Astrocyte (in vitro differentiated cells and primary cell): Measurements from ENCODE around the gene EMC6. TPM values are rescaled to one million over a fixed set of nuclear protein-coding genes. Genes with fewer than 3 reads are reported as not detected.
A peak's percentile ranks its signal among the peaks of the same experiment; 100 is the strongest.

ENCODE experiments used
- DNase-seq: peaks from one replicate; pipeline ENCODE4 v3.0.0-alpha.2; 2010; ENCODE audit warnings: low read depth
- FAIRE-seq: peaks from 2 replicates; lab custom pipeline; 2011; peaks lifted over from hg19 to GRCh38; lab: Jason Lieb, UNC
- H2AFZ ChIP-seq: 2 replicates; pipeline ENCODE4 v1.6.0; 2012; ENCODE audit warnings: low read depth, low read length, inconsistent platforms
- H3K27ac ChIP-seq: 2 replicates; pipeline ENCODE4 v1.5.1; 2011; ENCODE audit warnings: low read depth, low read length, inconsistent platforms
- H3K27me3 ChIP-seq: 2 replicates; pipeline ENCODE4 v1.6.0; 2011; ENCODE audit warnings: low read length, inconsistent platforms; ENCODE audit not compliant: insufficient read depth
- H3K36me3 ChIP-seq: 2 replicates; pipeline ENCODE4 v1.5.1; 2011; ENCODE audit warnings: low read length, inconsistent platforms; ENCODE audit not compliant: insufficient read depth
- H3K4me1 ChIP-seq: 2 replicates; pipeline ENCODE4 v1.5.1; 2011; ENCODE audit warnings: low read length, inconsistent platforms; ENCODE audit not compliant: insufficient read depth
- H3K4me2 ChIP-seq: 2 replicates; pipeline ENCODE4 v1.6.0; 2012; ENCODE audit warnings: low read length, inconsistent platforms
- H3K4me3 ChIP-seq: 2 replicates; pipeline ENCODE4 v1.5.1; 2011; ENCODE audit warnings: low read depth, mild to moderate bottlenecking, low read length, inconsistent platforms; ENCODE audit not compliant: insufficient read depth
- H3K79me2 ChIP-seq: 2 replicates; pipeline ENCODE4 v1.6.0; 2012; ENCODE audit warnings: mild to moderate bottlenecking, low read length, inconsistent platforms; ENCODE audit not compliant: insufficient read depth
- H3K9ac ChIP-seq: 2 replicates; pipeline ENCODE4 v1.6.0; 2012; ENCODE audit warnings: mild to moderate bottlenecking, low read length, inconsistent platforms
- H3K9me3 ChIP-seq: 2 replicates; pipeline ENCODE4 v1.5.1; 2012; ENCODE audit warnings: low read depth, mild to moderate bottlenecking, low read length, inconsistent platforms; ENCODE audit not compliant: insufficient read depth
- H4K20me1 ChIP-seq: 2 replicates; pipeline ENCODE4 v1.6.0; 2012; ENCODE audit warnings: low read length, inconsistent platforms; ENCODE audit not compliant: insufficient read depth
- H3K27ac Mint-ChIP-seq: one replicate; pipeline ENCODE4 v1.8.0; 2021; ENCODE audit warnings: mild to moderate bottlenecking, mixed read lengths; ENCODE audit not compliant: unreplicated experiment
- H3K27me3 Mint-ChIP-seq: one replicate; pipeline ENCODE4 v1.8.0; 2021; ENCODE audit warnings: low read depth, mixed read lengths; ENCODE audit not compliant: unreplicated experiment
- H3K36me3 Mint-ChIP-seq: one replicate; pipeline ENCODE4 v1.8.0; 2021; ENCODE audit warnings: low read depth, mixed read lengths; ENCODE audit not compliant: unreplicated experiment
- H3K4me1 Mint-ChIP-seq: one replicate; pipeline ENCODE4 v1.8.0; 2021; ENCODE audit warnings: low read depth, mixed read lengths; ENCODE audit not compliant: unreplicated experiment
- H3K4me3 Mint-ChIP-seq: one replicate; pipeline ENCODE4 v1.8.0; 2021; ENCODE audit warnings: mild to moderate bottlenecking, moderate library complexity, mixed read lengths; ENCODE audit not compliant: unreplicated experiment
- H3K9me3 Mint-ChIP-seq: one replicate; pipeline ENCODE4 v1.8.0; 2021; ENCODE audit warnings: mild to moderate bottlenecking, mixed read lengths; ENCODE audit not compliant: unreplicated experiment
- EZH2 ChIP-seq: IDR thresholded peaks from 2 replicates; pipeline ENCODE4 v1.6.1; 2012; ENCODE audit warnings: mild to moderate bottlenecking, low read length, inconsistent platforms; ENCODE audit not compliant: insufficient read depth
- total RNA-seq: library from RNA; stranded (reverse); gene quantifications from 2 replicates; pipeline ENCODE4 v1.2.1, GENCODE V29; 2021
- TF ChIP-seq, protein P1 (sequence below): IDR thresholded peaks from 2 replicates; pipeline ENCODE4 v1.5.1; 2011; ENCODE audit warnings: low read depth, mild to moderate bottlenecking, inconsistent platforms, low read length, moderate library complexity; ENCODE audit not compliant: insufficient read depth

The EMC6 gene
- total RNA-seq, 1 donor from 2014 or later = 52.2 TPM

GRCh38 chr17:3639981-3640596 is 28.5 kb upstream of the EMC6 start:
- Histone ChIP-seq H3K27ac (peak overlapping the region; percentile 36), H3K36me3 (peaks cover 3% of the 10 kb centered on the region), H3K9me3 (no peaks in the 10 kb centered on the region), H3K4me3 (no peak overlapping the region), H3K9ac (no peak overlapping the region), H3K27me3 (no peaks in the 10 kb centered on the region), H3K4me1 (peaks cover 7% of the 10 kb centered on the region), H3K79me2 (peaks cover 14% of the 10 kb centered on the region), H3K4me2 (peak overlapping the region; percentile 43), H4K20me1 (peaks cover 5% of the 10 kb centered on the region), H2AFZ (no peak overlapping the region)
- Mint-ChIP-seq H3K9me3 (no peaks in the 10 kb centered on the region), H3K4me3 (no peak overlapping the region), H3K36me3 (peaks cover 4% of the 10 kb centered on the region), H3K4me1 (peaks cover 10% of the 10 kb centered on the region), H3K27ac (peak overlapping the region; percentile 60), H3K27me3 (no peaks in the 10 kb centered on the region)
- DNase-seq = peak; percentile 68
- TF ChIP-seq, protein P1, sequence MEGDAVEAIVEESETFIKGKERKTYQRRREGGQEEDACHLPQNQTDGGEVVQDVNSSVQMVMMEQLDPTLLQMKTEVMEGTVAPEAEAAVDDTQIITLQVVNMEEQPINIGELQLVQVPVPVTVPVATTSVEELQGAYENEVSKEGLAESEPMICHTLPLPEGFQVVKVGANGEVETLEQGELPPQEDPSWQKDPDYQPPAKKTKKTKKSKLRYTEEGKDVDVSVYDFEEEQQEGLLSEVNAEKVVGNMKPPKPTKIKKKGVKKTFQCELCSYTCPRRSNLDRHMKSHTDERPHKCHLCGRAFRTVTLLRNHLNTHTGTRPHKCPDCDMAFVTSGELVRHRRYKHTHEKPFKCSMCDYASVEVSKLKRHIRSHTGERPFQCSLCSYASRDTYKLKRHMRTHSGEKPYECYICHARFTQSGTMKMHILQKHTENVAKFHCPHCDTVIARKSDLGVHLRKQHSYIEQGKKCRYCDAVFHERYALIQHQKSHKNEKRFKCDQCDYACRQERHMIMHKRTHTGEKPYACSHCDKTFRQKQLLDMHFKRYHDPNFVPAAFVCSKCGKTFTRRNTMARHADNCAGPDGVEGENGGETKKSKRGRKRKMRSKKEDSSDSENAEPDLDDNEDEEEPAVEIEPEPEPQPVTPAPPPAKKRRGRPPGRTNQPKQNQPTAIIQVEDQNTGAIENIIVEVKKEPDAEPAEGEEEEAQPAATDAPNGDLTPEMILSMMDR = no peak
- no peak for TF ChIP-seq EZH2
- no peak for FAIRE-seq

GRCh38 chr17:3641014-3641413 is 27.6 kb upstream of the EMC6 start:
- Mint-ChIP-seq H3K27me3 (no peaks in the 10 kb centered on the region), H3K4me3 (no peak overlapping the region), H3K36me3 (peaks cover 6% of the 10 kb centered on the region), H3K9me3 (no peaks in the 10 kb centered on the region), H3K27ac (peak overlapping the region; percentile 62), H3K4me1 (peaks cover 10% of the 10 kb centered on the region)
- H3K27ac ChIP-seq = no peak overlapping the region
- H3K9me3 ChIP-seq = no peaks in the 10 kb centered on the region
- peaks cover 5% of the 10 kb centered on the region for H4K20me1 ChIP-seq
- H3K4me3 ChIP-seq = no peak overlapping the region
- H3K79me2 ChIP-seq = peaks cover 7% of the 10 kb centered on the region
- no peak for TF ChIP-seq EZH2
- TF ChIP-seq, protein P1 = no peak
- no peak overlapping the region for H2AFZ ChIP-seq
- peaks cover 3% of the 10 kb centered on the region for H3K4me1 ChIP-seq
- no peak overlapping the region for H3K9ac ChIP-seq
- FAIRE-seq (no peak), DNase-seq (no peak)
- peaks cover 3% of the 10 kb centered on the region for H3K36me3 ChIP-seq
- H3K27me3 ChIP-seq = no peaks in the 10 kb centered on the region
- H3K4me2 ChIP-seq = no peak overlapping the region

DNA sequence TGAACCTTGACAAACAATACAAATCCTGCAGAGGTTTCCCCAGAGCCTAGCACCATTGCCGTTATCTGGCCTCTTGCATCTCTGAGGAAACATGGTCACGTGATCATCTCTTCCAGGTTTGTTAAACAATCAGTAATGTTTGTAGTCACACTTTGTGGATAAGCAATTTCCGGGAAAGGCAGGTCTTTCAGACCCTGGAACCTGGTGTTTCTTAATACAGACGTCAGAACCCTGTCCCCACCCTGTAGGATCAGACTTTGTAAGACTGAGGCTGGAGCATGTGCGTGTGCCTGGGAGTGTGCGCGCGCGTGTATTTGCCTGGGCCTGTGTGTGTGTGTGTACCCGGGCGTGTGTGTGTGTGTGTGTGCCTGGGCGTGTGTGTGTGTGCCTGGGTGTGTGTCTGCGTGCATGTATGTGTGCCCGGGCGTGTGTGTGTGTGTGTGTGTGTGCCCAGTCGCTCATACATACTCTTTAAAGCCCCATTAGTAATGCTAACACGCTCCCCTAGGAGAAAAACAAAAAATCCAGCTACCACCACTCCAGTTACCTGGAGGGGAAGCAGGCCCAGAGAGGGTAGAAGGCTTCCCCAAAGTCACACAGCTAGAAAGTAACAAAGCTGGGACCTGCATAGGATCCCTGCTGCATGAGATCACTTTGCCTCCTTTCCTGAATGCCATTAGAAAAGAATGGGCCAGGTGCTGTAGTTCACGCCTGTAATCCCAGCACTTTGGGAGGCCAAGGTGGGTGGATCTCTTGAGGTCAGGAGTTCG is 26.7 kb upstream of the EMC6 start:
- Mint-ChIP-seq H3K36me3 (peaks cover 6% of the 10 kb centered on the region), H3K27me3 (no peaks in the 10 kb centered on the region), H3K4me1 (peaks cover 10% of the 10 kb centered on the region), H3K4me3 (no peak overlapping the region), H3K27ac (no peak overlapping the region), H3K9me3 (no peaks in the 10 kb centered on the region)
- H3K4me3 ChIP-seq = no peak overlapping the region
- DNase-seq = no peak
- no peak for FAIRE-seq
- no peak overlapping the region for H2AFZ ChIP-seq
- H3K9ac ChIP-seq = no peak overlapping the region
- H4K20me1 ChIP-seq = peaks cover 5% of the 10 kb centered on the region
- H3K27me3 ChIP-seq = no peaks in the 10 kb centered on the region
- TF ChIP-seq EZH2 = no peak
- TF ChIP-seq, protein P1 = no peak
- H3K27ac ChIP-seq = no peak overlapping the region
- H3K36me3 ChIP-seq = peaks cover 3% of the 10 kb centered on the region
- H3K9me3 ChIP-seq = no peaks in the 10 kb centered on the region
- no peak overlapping the region for H3K4me2 ChIP-seq
- H3K4me1 ChIP-seq = peaks cover 3% of the 10 kb centered on the region
- peaks cover 7% of the 10 kb centered on the region for H3K79me2 ChIP-seq
